ENCODE measurements around the gene CFAP54. TPM values are rescaled to one million over a fixed set of nuclear protein-coding genes. Genes with fewer than 3 reads are reported as not detected.

The CFAP54 gene
- total RNA-seq, 1 donor from 2014 or later = 8.9 TPM

GRCh38 chr12:96810477-96810876 lies 321.1 kb downstream of the CFAP54 start:
- peaks cover 8% of the 10 kb centered on the region for H3K4me1 Mint-ChIP-seq (ENCODE audit: unreplicated experiment)
- DNase-seq (ENCODE audit: extremely low spot score, unreplicated experiment) = no peak
- peaks cover 3% of the 10 kb centered on the region for H3K9me3 Mint-ChIP-seq
- no peak overlapping the region for H3K27ac Mint-ChIP-seq
- H3K36me3 Mint-ChIP-seq = no peaks in the 10 kb centered on the region
- no peaks in the 10 kb centered on the region for H3K27me3 Mint-ChIP-seq
- no peak for TF ChIP-seq CTCF (conservative IDR thresholded peaks at IDR 0.05)
- no peak overlapping the region for H3K4me3 Mint-ChIP-seq

GRCh38 chr12:96811083-96811482 lies 321.7 kb downstream of the CFAP54 start:
- no peaks in the 10 kb centered on the region for H3K36me3 Mint-ChIP-seq
- H3K27ac Mint-ChIP-seq = no peak overlapping the region
- TF ChIP-seq CTCF (conservative IDR thresholded peaks at IDR 0.05) = no peak
- H3K27me3 Mint-ChIP-seq = no peaks in the 10 kb centered on the region
- H3K4me3 Mint-ChIP-seq = no peak overlapping the region
- no peak for DNase-seq (ENCODE audit: extremely low spot score, unreplicated experiment)
- H3K9me3 Mint-ChIP-seq = peaks cover 3% of the 10 kb centered on the region
- peaks cover 8% of the 10 kb centered on the region for H3K4me1 Mint-ChIP-seq (ENCODE audit: unreplicated experiment)

GRCh38 chr12:96812153-96812552 lies 322.8 kb downstream of the CFAP54 start:
- Mint-ChIP-seq H3K27me3 (peaks cover 3% of the 10 kb centered on the region), H3K4me3 (no peak overlapping the region), H3K9me3 (peaks cover 9% of the 10 kb centered on the region), H3K27ac (no peak overlapping the region), H3K4me1 (ENCODE audit: unreplicated experiment) (peaks cover 8% of the 10 kb centered on the region), H3K36me3 (no peaks in the 10 kb centered on the region)
- no peak for TF ChIP-seq CTCF (conservative IDR thresholded peaks at IDR 0.05)
- no peak for DNase-seq (ENCODE audit: extremely low spot score, unreplicated experiment)

- no peak overlapping the region for H3K27ac Mint-ChIP-seq
- no peak overlapping the region for H3K4me3 Mint-ChIP-seq
- DNase-seq (ENCODE audit: extremely low spot score, unreplicated experiment) = no peak
- H3K36me3 Mint-ChIP-seq = no peaks in the 10 kb centered on the region
- peaks cover 8% of the 10 kb centered on the region for H3K4me1 Mint-ChIP-seq (ENCODE audit: unreplicated experiment)
- TF ChIP-seq CTCF (conservative IDR thresholded peaks at IDR 0.05) = no peak
- peaks cover 9% of the 10 kb centered on the region for H3K9me3 Mint-ChIP-seq
- H3K27me3 Mint-ChIP-seq = peaks cover 3% of the 10 kb centered on the region
Observed at GRCh38 chr12:96814200-96814599, 324.8 kb downstream of the CFAP54 start.

GRCh38 chr12:96821592-96821991 lies 332.2 kb downstream of the CFAP54 start:
- Mint-ChIP-seq H3K36me3 (no peaks in the 10 kb centered on the region), H3K27me3 (peaks cover 3% of the 10 kb centered on the region), H3K27ac (no peak overlapping the region), H3K9me3 (peaks cover 4% of the 10 kb centered on the region), H3K4me3 (no peak overlapping the region), H3K4me1 (ENCODE audit: unreplicated experiment) (no peaks in the 10 kb centered on the region)
- DNase-seq (ENCODE audit: extremely low spot score, unreplicated experiment) = no peak
- TF ChIP-seq CTCF (conservative IDR thresholded peaks at IDR 0.05) = no peak

- Mint-ChIP-seq H3K27ac (no peak overlapping the region), H3K4me1 (ENCODE audit: unreplicated experiment) (no peaks in the 10 kb centered on the region), H3K27me3 (no peaks in the 10 kb centered on the region), H3K4me3 (no peak overlapping the region), H3K9me3 (no peaks in the 10 kb centered on the region), H3K36me3 (no peaks in the 10 kb centered on the region)
- no peak for TF ChIP-seq CTCF (conservative IDR thresholded peaks at IDR 0.05)
- no peak for DNase-seq (ENCODE audit: extremely low spot score, unreplicated experiment)
Observed at GRCh38 chr12:96822641-96823040, 333.3 kb downstream of the CFAP54 start.
